ENCODE results near the gene WDR27. TPM values are rescaled to one million over a fixed set of nuclear protein-coding genes. Genes with fewer than 3 reads are reported as not detected.
A peak's percentile ranks its signal among the peaks of the same experiment; 100 is the strongest.

WDR27 gene
- total RNA-seq, 1 donor from 2014 or later = 41.5 TPM

DNA sequence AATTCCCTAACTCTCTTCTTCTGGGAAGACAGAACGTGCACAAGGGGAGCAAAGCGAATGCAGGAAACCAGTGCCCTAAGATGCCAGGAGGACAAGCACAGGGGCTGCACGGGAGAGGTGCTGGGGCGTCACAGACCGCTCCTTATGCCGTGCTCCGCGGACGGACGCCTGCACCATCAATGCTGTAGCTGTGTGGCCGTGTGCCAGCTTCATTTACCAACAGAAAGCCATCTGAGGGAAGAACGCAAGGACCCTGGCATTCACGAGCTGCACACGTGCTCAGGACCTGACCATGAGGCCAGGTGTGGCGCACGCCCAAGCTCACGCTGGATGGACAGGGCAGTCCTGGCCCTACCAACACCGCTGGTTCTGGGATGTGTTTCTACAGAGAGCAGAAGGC, 35.4 kb downstream of the WDR27 start:
- H3K27me3 ChIP-seq = no peaks in the 10 kb centered on the region
- peaks cover 0 to 38% of the 10 kb centered on the region in 2 donors for H3K36me3 ChIP-seq
- no peaks in the 10 kb centered on the region for H3K9me3 ChIP-seq
- intact Hi-C loops (cut with DNase I) = no loop called here
- no peaks in the 10 kb centered on the region for H3K4me1 ChIP-seq
- H3K27ac ChIP-seq = no peak overlapping the region
- TF ChIP-seq, protein P1, sequence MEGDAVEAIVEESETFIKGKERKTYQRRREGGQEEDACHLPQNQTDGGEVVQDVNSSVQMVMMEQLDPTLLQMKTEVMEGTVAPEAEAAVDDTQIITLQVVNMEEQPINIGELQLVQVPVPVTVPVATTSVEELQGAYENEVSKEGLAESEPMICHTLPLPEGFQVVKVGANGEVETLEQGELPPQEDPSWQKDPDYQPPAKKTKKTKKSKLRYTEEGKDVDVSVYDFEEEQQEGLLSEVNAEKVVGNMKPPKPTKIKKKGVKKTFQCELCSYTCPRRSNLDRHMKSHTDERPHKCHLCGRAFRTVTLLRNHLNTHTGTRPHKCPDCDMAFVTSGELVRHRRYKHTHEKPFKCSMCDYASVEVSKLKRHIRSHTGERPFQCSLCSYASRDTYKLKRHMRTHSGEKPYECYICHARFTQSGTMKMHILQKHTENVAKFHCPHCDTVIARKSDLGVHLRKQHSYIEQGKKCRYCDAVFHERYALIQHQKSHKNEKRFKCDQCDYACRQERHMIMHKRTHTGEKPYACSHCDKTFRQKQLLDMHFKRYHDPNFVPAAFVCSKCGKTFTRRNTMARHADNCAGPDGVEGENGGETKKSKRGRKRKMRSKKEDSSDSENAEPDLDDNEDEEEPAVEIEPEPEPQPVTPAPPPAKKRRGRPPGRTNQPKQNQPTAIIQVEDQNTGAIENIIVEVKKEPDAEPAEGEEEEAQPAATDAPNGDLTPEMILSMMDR (IDR thresholded peaks at IDR 0.05) = no peak
- TF ChIP-seq POLR2AphosphoS5 (IDR thresholded peaks at IDR 0.05; ENCODE audit: insufficient read depth in 1 of 2, low read depth in 1 of 2) = no peak
- no peak for TF ChIP-seq POLR2A (IDR thresholded peaks at IDR 0.05)
- no peak for DNase-seq (ENCODE audit: extremely low spot score in 2 of 2)
- no peak overlapping the region for H3K4me3 ChIP-seq

DNA sequence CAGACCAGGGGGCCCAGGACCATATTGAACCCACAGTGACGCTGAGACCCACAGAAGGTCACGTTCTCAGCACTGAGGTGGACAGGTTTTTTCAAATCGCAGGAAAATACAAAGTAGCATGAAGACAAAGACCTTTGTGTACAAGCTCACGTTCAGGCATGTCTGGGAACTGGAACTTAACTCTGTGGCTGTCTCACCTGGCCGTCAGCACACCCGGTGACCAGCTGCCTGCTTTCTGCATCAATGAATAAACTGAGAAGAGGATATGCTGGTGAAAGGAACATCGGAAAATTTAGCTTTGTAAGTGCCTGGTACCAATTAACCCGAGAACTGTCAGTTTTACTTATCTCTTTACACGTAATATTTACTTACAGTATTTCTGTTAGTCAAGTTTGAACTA, 36.5 kb downstream of the WDR27 start:
- DNase-seq (ENCODE audit: extremely low spot score in 2 of 2) = no peak
- TF ChIP-seq, protein P1 (IDR thresholded peaks at IDR 0.05) = no peak
- TF ChIP-seq POLR2A (IDR thresholded peaks at IDR 0.05) (no peak), POLR2AphosphoS5 (IDR thresholded peaks at IDR 0.05; ENCODE audit: insufficient read depth in 1 of 2, low read depth in 1 of 2) (no peak)
- no peaks in the 10 kb centered on the region for H3K4me1 ChIP-seq
- H3K9me3 ChIP-seq = no peaks in the 10 kb centered on the region
- H3K4me3 ChIP-seq = no peak overlapping the region
- H3K36me3 ChIP-seq = peaks cover 0 to 38% of the 10 kb centered on the region in 2 donors
- H3K27ac ChIP-seq = no peak overlapping the region
- intact Hi-C loops (cut with DNase I) = no loop called here
- H3K27me3 ChIP-seq = no peaks in the 10 kb centered on the region

DNA sequence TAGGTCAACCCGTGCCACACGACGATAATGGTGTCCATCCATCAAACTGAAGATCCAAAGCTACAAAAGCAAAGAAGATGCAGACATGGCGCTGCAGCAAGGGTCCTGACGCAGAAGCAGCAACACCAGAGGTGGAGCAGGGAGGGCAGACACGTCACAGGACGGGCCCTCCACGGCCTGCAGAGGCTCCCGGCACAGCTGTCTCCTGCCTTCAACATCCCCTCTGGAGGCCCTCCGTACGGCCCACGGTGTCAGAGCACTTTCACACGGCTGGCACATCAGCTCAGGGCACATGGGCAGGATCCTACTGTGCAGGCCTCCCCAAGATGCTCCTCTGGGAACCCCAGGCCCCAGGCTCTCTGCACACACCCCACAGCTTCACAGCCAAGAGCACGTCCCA, 37.6 kb downstream of the WDR27 start:
- no peak overlapping the region for H3K4me3 ChIP-seq
- H3K36me3 ChIP-seq = peaks cover 0 to 44% of the 10 kb centered on the region in 2 donors
- intact Hi-C loops (cut with DNase I) = no loop called here
- no peaks in the 10 kb centered on the region for H3K27me3 ChIP-seq
- no peak for DNase-seq (ENCODE audit: extremely low spot score in 2 of 2)
- no peaks in the 10 kb centered on the region for H3K4me1 ChIP-seq
- TF ChIP-seq POLR2AphosphoS5 (IDR thresholded peaks at IDR 0.05; ENCODE audit: insufficient read depth in 1 of 2, low read depth in 1 of 2) (no peak), POLR2A (IDR thresholded peaks at IDR 0.05) (no peak)
- TF ChIP-seq, protein P1 (IDR thresholded peaks at IDR 0.05) = no peak
- no peak overlapping the region for H3K27ac ChIP-seq
- H3K9me3 ChIP-seq = no peaks in the 10 kb centered on the region

DNA sequence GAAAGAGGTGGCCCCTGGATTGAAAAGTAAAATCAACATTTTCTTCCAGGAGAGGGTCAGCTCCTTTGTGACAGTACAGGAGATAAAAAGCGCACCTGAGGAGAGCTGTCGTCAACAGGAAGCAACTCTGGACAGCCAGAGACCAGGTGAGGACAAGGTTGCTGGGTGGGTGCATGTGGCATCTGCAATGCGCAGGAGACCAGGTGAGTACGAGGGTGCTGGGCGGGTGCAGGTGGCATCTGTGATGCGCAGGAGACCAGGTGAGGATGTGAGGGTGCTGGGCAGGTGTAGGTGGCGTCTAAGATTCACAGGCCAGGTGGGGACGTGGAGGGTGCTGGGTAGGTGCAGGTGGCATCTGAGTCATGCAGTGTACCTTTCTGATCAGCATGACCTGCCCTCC, 38.4 kb downstream of the WDR27 start:
- intact Hi-C loops (cut with DNase I) = no loop called here
- H3K36me3 ChIP-seq = peaks cover 0 to 45% of the 10 kb centered on the region in 2 donors
- peak; percentile 65 to 81 for DNase-seq (ENCODE audit: extremely low spot score in 2 of 2)
- H3K27me3 ChIP-seq = no peaks in the 10 kb centered on the region
- H3K4me1 ChIP-seq = no peaks in the 10 kb centered on the region
- TF ChIP-seq, protein P1 (IDR thresholded peaks at IDR 0.05) = no peak
- TF ChIP-seq POLR2A (IDR thresholded peaks at IDR 0.05) = no peak
- no peak for TF ChIP-seq POLR2AphosphoS5 (IDR thresholded peaks at IDR 0.05; ENCODE audit: insufficient read depth in 1 of 2, low read depth in 1 of 2)
- no peak overlapping the region for H3K4me3 ChIP-seq
- H3K9me3 ChIP-seq = no peaks in the 10 kb centered on the region
- no peak overlapping the region for H3K27ac ChIP-seq

DNA sequence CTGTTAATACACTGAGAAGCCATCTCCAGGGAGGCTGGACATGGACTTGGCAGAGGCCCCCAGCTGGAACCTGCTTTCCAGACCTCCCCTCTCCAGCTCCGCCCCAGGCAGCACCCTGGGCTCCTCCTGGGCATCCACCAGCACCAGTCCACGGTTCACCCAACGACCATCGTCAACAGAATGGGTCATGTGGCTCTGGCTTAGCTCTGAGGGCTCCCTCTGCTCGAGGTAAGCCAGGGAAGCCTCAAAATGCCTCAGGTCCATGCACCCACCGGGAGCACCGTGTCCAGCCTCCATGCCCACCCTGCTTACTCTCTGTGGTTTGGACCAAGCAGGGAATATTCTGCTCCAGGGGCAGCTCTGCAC, 40.5 kb downstream of the WDR27 start:
- H3K4me1 ChIP-seq = no peaks in the 10 kb centered on the region
- no peaks in the 10 kb centered on the region for H3K9me3 ChIP-seq
- no peaks in the 10 kb centered on the region for H3K27me3 ChIP-seq
- intact Hi-C loops (cut with DNase I) = no loop called here
- H3K27ac ChIP-seq = no peak overlapping the region
- DNase-seq (ENCODE audit: extremely low spot score in 2 of 2) = no peak
- peaks cover 0 to 30% of the 10 kb centered on the region in 2 donors for H3K36me3 ChIP-seq
- TF ChIP-seq, protein P1 (IDR thresholded peaks at IDR 0.05) = no peak
- TF ChIP-seq POLR2A (IDR thresholded peaks at IDR 0.05) (no peak), POLR2AphosphoS5 (IDR thresholded peaks at IDR 0.05; ENCODE audit: insufficient read depth in 1 of 2, low read depth in 1 of 2) (no peak)
- no peak overlapping the region for H3K4me3 ChIP-seq
